ENCODE measurements around the gene SLC16A11. TPM values are rescaled to one million over a fixed set of nuclear protein-coding genes. Genes with fewer than 3 reads are reported as not detected.
A peak's percentile ranks its signal among the peaks of the same experiment; 100 is the strongest.

The SLC16A11 gene
- total and polyA plus RNA-seq, 9 of the 15 experiments (the other 6 are each of a cell fraction or from before 2014, with no cell fraction given), result not detected

- peak; percentile 81 for TF ChIP-seq REST (IDR thresholded peaks at IDR 0.05; ENCODE audit: borderline replicate concordance)
- TF ChIP-seq REST (CRISPR knock-in tag; IDR thresholded peaks at IDR 0.05; ENCODE audit: low read depth), result no peak
- peak; percentile 8; the same call in 1 of the 2 replicates for TF ChIP-seq RB1 (IDR thresholded peaks at IDR 0.05; ENCODE audit: low read depth)
- no peak for TF ChIP-seq MYC (IDR thresholded peaks at IDR 0.05; ENCODE audit: low read depth, low read length)
- no peak for TF ChIP-seq MYC (CRISPR knock-in tag; IDR thresholded peaks at IDR 0.05; ENCODE audit: borderline replicate concordance, low read depth)
- TF ChIP-seq SMAD1 (IDR thresholded peaks at IDR 0.05; ENCODE audit: low read depth, low read length, partially characterized antibody), result peak; percentile 53
- no peak for TF ChIP-seq FUS (optimal IDR thresholded peaks at IDR 0.05; ENCODE audit: low read depth, low read length)
- no peak for TF ChIP-seq NFATC3 (IDR thresholded peaks at IDR 0.05)
- no peak for TF ChIP-seq ZNF75A (CRISPR knock-in tag; IDR thresholded peaks at IDR 0.05)
- TF ChIP-seq SNRNP70 (optimal IDR thresholded peaks at IDR 0.05; ENCODE audit: low read depth, low read length), result no peak
- no peak for TF ChIP-seq CREBBP (IDR thresholded peaks at IDR 0.05; ENCODE audit: low read depth, low read length)
- TF ChIP-seq PKNOX1 (IDR thresholded peaks at IDR 0.05), result peak; percentile 45; the same call in 1 of the 2 replicates
- 0 out of 2 replicates have a peak, but pooled peaks have one; percentile 30 for TF ChIP-seq SP1 (CRISPR knock-in tag; IDR thresholded peaks at IDR 0.05)
- no peak for TF ChIP-seq NCOA6 (IDR thresholded peaks at IDR 0.05)
- TF ChIP-seq PREB (CRISPR knock-in tag; IDR thresholded peaks at IDR 0.05), result no peak
- TF ChIP-seq ARID1B (IDR thresholded peaks at IDR 0.05), result no peak
- TF ChIP-seq GATAD2B (IDR thresholded peaks at IDR 0.05; ENCODE audit: borderline replicate concordance), result no peak
- TF ChIP-seq ZBTB34 (CRISPR knock-in tag; IDR thresholded peaks at IDR 0.05), result no peak
These were observed 8.1 kb downstream of the SLC16A11 start, which contains the start of gene SLC16A13 (continued) for GRCh38 chr17:7035591-7036368.
